Activated CD4-positive, CD25-positive, alpha-beta regulatory T cell treated with anti-CD3 and anti-CD28 coated beads, Interleukin-2, amount 50 U/mL, for 24 hours (primary cell): ENCODE data around the gene CEP170B.

Experiments used
- ATAC-seq, 2 donors: fragments of 150-1000 bp; cut with Tn5 transposase; one replicate each; pipeline ENCODE4 v1.10.0; 2021; ENCODE audit warnings: mild to moderate bottlenecking in 1 of 2, moderate library complexity in 1 of 2

Gene CEP170B

DNA sequence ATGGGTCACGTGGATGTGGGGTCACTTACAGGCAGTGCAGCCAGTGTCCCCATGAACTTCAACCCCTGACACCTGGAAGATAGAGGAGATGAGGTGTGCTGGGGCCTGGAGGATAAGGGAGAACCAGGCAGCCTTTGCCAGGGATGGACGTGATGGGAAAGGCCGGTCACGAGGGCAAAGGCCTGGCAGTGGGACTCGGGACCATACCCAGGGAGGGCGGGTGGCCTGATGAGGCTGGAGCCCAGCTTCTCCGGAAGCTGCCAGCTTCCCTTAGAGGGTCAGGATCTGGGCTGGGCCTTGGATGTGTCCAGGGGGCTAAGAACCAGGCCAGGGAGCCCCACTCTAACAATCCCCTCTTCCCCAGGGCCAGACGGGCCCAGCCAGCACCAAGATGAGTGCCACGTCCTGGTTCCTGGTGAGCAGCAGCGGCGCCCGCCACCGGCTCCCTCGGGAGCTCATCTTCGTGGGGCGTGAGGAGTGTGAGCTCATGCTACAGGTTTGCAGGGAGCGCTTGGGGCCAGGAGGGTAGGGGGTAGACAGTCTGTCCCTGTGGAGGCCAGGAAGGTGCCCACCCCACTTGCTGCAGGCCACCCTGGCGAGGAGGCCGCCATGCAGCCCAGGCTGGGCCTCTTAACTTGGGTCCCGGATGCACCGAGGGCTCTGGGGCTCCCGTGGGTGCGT is 3.1 kb downstream of the CEP170B start:
- ATAC-seq, result no peak

DNA sequence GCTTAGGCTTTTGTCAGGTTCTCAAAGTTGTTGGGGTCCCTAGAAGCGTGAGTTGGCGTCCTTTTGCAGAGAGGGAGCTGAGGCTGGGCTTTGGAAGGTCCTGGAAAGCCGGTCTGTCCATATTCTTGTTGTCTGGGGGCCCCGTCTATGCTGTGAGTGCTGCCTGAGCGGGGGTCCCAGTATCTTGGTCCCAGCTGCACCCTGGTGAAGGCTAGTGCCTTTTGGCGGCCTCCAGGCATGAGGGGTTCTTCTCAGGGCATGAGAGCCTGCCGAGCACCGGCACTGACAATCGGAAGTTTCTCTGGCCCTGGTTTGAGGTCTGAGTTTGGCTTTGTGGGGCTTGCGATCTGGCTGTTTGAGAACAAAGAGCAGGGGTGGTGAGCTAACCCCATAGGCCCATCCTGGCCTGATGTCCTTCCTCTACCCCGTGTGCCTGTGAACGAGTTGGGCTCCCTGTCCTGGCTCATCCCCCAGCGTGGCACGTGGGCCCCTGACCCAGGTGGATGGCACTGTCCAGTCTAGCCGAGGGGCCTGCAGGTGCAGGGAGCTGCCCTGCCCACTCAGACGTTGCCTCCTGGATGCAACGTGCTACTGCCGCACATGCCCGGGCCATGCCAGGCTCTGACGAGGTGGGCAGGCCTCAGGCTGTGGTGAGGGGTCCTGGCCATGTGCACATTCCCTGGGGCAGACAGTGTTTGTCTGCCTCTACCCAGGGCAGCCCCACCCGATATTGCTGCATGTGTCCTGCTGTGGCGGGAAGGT is 3.9 kb downstream of the CEP170B start:
- ATAC-seq, result no peak

DNA sequence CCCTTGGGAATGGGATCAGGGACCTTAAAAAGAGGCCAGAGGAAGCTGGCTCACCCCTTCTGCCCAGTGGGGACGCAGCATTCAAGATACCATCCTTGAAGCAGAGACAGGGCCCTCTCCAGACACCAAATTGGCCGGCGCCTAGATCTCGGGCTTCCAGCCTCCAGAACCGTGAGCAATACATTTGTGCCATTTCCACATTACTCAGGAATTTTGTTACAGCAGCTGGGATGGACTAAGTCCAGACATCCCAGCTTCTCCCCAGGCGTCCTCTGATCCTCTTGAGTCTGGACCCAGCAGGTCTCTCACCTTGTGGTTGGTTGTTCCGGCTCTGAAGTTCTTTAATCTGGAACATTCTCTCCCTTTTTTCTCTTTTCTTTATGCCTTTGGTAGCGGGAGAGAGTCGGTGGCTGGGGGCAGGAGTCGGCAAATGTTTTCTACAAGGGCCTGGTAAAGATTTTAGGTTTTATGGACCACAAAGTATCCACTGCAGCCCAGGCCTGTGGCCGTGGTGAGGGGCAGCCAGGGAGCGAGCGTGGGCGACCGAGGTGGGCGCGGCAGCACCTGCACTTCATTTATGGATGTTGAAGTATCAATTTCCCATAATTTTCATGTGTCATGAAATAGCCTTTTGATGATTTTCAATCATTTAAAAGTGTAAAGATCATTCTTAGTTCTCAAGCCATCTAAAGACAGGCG is 4.8 kb downstream of the CEP170B start:
- ATAC-seq, result no peak

DNA sequence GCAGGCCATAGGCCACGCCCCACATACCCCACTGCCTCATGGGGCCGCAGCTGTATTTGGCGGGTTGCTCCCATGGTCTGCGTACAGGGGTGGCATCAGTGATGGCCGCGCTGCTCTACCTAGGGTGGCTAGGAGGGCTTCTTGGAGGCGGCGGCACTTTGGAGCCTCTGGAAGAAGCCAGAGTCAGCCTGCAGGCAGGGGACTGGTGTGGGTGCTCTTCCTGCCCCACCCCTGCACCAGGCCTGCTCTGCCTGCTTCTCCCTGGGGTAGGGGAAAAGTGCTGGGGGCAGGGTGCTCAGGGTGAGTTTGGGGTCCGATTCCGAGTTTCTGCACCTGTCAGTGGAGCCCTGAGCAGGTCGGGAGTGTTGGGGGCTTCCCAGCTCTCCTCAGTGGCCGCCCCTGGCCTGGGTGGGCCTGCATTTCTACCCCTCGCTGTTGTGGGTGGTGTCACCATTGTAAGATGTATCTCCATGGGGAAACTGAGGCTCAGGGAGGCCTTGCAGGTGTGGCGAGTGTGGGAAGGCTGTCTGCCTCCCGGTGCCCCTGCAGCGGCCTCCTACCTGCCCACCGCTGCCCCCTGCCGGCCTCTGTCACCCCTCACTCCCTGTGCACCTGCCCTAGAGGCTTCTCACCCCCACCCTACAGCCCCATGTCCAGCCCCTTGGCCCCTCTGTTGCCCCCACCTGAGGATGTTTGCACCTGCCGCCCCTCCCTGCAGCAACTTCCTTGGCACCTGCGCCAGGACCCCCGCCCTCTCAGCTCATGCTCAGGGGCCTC is 5.5 kb downstream of the CEP170B start:
- ATAC-seq, result peak; percentile 50 to 62

DNA sequence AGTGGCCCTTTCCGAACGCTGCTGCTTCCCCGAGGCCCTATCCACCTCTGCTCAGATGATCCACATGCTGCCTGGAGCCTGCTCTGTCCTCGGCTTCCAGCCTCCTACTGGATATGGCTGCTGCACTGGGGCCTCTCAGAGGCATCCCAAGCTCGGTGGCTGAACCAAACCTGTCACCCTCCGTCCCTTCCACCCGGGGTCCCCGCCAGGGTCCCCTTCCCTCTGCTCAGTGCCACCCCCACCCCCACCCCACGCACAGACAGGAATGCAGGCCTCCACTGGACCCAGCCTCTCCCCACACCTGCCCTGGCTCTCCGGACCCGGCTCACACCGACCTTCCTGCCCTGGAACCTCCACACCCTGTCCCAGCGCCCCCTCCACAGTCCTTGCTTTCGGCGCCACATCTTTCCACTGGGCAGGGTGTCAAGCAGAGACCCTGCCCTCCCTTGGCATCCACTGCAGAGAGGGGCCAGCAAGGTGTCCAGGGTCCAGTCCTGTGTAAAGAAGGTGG is 6.1 kb downstream of the CEP170B start:
- ATAC-seq, result no peak

DNA sequence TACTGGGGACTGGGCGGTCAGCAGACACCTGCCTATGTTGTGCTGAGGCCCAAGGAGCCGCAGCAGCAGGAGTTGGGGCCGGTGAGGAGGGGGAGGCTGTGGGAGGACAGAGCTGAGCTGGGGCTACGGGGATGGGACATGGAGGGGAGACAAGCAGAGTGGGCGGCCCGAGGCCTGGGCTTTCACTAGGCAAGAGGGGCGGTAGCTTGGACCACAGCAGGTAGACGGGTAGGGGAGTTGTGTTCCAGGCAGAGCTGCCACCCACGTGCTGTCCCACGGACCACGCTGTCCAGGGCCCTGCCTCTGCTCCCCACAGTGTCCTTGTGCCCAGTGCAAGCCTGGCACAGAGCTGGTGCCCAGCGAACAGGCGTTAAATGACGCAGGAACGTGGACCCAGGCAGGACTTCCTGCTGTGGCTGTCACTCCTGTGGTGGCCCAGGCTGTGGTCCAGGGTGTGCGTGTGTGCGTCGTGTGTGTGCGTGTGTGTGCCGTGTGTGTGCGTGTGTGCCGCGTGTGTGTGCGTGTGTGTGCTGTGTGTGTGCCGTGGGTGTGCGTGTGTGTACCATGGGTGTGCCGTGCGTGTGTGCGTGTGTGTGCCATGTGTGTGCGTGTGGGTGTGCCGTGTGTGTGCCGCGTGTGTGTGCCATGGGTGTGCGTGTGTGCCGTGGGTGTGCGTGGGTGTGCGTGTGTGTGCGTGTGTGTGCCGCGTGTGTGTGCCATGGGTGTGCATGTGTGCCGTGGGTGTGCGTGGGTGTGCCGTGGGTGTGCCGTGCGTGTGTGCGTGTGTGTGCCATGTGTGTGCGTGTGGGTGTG is 6.8 kb downstream of the CEP170B start:
- no peak for ATAC-seq

DNA sequence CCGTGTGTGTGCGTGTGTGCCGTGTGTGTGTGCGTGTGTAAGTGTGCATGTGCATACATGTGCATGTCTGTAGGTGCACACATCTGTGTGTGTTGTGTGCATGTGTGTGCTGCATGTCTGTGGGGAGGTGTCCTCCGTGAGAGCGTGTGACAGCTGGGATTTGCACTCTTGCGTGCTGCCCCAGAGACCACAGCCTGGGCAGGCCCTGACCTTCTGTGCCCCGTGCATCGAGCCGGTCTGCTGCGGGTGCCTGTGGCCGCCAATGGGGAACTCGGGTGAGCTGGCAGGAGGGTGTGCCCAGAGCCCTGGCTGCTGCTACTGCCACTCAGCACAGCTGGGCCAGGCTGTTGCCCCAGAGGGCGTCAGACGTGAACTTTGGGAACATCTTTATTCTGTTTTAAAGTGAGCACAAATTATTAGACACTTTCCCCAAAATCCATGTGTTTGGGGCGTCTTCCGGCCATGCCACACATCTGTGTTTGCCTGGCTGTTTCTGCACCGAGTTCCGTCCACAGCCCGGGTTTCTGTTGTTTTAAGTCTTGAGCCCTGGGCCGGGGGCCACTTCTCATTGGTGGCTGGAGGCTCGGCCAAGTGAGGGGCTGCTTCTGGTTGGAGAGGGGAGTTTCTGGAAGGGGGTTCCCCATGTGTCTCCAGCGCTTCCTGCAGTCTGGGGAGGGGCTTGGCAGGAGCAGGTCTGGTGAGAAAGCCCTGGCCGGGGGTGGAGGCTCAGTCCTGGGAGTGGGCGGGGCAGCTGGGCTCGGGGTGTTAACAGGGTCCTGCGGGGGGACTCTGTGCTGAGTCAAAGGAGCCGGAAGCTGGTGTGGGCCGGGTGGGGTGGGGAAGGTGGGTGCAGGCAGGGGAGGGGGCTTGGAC is 7.6 kb downstream of the CEP170B start:
- ATAC-seq, result no peak

DNA sequence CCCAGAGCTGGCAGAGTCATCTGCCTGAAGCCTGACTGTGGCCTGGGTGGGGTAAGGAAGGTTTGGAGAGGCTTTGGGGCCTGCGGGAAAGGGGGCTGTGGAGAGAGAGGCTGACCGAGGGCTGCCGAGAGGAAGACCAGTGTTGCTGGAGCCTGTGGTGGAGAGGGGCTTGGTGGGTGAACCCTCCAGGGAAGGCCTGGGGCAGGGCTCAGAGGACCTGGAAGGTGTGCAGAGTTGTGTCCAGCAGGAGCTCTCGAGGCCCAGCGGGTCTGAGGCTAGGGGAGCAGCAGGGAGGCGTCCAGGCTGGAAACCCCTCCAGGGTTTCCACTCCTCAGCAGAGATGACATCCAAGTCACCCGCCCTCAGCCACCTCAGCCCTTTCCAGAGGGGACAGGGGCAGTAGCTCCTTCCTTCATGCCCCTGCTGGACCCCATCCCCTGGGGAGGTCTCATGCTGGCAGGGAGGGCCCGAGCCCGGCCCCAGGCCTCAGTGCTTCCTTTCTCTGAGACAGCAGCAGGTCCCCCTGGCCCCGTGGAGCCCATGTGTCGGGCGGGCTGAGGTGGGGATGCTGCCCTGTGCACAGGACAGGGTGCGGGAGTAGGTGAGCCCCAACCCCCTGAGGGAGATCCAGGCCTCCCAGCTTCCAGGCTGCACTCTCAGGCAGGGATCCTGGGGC is 8.4 kb downstream of the CEP170B start:
- no peak for ATAC-seq

DNA sequence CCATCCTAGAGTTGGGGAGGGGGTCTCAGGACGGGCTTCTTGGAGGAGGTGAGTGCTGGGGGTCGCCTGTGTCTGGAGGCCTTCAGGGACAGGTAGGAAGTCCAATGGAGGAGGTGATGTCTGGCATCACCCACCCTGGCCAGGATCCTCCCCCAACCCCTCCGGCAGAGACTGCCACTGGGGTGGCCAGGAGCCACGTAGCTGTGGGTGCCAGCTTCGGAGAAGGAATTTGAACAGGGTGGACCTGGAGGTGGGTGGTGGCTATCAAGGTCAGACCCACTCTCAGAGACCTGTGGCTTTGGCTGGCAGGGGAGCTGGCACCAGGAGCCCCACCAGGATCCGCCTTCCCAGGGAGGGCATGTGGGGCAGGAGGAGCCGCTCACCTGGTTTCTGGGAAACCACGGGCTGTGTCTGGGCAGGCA is 9.1 kb downstream of the CEP170B start:
- no peak for ATAC-seq

DNA sequence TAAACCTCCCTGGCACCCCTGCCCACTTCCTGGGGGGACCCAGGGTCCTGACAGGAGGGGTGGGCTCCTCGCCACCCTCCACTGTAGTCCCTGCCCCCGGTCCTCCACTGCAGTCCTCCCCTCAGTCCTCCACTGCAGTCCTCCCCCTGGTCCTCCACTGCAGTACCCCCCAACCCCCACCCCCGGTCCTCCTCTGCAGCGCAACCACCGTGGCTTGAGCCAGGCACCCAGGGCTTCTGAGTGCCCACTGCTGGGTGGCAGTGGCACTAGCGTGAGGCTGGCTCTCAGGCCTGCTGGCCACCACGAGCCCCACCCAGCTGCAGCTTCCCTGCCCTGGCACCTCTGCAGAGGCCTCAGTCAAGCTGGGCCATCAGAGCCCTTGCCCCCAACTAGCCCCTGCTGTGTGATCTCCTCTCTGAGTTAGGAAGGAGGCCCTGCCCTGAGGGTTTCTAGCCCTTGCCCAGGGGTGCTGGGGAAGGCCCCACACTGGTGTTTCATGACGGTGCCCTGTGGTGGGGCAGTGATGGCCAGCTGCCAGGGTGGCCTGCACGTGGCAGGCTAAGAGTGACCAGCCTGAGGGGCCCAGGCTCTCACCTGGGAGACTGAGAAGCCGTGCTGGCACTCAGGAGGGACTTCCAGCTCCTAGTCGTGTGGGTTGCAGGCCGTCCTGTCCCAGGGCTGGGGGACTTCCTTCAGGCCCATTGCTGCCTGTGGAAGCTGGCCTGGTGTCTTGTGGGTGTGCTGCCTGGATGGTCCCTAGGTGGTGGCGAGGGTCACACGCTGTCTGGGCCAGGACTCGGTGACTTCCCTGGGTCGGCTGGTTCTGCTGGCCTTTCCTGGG is 9.7 kb downstream of the CEP170B start:
- ATAC-seq, result no peak

DNA sequence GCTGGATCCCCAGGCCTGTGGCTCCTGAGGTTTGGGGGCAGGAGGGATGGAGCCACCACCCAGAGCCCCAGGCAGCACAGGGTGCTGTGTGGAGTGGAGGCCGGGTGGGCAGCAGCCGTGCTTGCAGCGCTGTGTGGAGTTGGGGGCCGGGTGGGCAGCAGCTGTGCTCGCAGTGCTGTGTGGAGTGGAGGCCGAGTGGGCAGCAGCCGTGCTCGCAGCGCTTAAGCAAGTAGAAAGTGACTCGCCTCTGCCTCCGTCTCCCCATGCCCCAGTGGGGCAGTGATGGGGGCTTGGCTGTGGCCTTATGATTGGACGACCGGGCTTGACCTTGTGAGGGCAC is 10.3 kb downstream of the CEP170B start:
- ATAC-seq, result no peak

DNA sequence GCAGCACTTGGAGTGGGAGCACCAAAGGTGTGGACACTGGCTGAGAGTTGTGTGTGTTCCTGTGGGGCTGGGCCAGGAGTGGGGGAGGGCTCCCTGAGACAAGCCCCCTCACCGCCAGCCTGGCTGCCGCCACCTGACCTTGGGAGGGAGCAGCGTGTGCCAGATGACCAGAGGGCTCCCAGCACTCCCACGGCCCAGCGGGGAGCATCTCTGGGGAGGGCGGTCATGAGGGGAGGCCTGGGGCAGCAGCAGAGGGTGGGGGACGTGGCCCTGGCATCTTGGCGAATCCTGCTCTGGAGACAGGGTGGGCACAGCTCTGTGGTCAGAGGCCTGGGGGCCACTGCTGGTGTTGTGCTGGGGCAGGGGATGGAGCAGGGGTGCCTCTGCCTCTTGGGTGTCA is 10.7 kb downstream of the CEP170B start:
- ATAC-seq, result no peak

DNA sequence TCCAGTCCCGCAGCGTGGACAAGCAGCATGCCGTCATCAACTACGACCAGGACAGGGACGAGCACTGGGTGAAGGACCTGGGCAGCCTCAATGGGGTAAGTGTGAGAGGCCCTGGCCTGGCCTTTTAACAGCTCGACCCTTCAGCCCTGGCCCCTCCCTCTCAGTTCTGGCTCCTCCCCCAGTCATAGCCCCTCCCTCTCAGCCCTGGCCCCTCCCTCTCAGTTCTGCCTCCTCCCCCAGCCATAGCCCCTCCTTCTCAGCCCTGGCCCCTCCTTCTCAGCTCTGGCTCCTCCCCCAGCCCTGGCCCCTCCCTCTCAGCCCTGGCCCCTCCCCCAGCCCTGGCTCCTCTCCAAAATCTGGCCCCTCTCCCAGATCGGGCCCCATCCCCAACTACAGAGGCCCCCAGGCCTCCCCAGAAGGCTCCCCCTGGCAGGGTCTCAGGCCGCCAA is 11.2 kb downstream of the CEP170B start:
- ATAC-seq, result peak; percentile 60 to 63

DNA sequence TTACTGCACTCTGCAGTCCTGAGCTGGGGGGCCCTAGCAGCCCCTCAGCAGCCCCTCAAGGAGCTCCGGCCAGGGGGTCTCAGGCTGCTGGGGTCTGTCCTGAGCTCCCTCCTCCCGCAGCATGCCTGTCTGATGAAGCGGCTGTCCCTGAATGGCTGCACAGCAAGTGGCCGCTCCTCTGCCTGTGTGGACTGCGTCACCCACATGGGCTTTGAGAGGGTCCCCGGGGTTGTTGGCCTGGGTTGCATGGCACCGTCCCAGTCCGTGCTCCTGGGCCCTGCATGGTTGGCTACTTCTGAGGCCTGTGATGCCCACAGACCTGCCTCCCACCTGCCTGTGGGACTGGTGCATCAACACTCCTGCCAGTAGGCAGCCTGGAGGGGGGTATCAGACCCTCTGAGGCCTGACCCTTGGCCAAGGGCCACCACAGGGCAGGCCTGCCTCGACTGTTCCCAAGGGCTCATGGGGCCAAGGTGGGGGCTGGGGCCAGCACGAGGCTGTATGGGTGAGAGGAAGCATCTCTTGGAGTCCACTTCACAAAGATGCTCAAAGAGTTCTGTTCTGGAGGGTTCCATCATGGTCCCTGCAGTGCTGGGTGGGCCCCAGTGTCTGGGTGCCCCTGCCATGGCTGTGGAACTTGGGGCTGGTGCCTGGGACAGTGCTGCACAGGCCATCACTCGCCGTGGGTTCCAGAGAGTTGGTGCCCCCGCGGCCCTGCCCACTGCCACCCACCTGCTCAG is 12.2 kb downstream of the CEP170B start:
- ATAC-seq, result no peak

DNA sequence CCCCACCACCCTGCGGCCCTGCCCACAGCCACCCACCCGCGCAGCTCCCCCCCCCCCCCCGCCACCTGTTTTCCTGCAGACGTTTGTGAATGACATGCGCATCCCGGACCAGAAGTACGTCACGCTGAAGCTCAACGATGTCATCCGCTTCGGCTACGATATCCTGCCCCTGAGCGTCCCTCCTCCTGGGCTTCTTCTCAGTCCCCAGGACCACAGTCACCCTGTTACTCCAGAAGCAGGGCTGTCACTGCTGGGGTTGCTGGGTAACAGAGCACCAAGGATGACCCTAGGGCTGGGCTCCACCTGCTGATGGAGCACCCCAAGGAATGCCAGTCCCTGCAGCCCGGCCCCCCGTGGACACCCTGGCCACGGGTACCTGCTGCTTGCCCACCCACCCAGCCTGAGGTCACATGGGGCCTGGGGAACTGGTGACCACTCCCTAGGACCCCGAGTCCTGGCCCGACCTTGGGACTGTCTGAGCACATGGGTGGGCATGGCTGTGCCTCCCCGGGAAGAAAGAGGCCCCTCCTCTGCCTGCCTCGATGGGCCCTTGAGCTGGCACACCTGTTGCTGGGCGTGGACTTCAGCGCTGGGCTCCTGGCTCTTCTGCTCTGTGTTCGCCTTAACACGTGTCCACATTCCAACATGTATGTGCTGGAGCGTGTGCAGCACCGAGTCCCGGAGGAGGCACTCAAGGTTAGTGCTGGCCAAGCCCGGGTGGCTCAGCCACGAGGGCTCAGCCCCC is 12.9 kb downstream of the CEP170B start:
- no peak for ATAC-seq

DNA sequence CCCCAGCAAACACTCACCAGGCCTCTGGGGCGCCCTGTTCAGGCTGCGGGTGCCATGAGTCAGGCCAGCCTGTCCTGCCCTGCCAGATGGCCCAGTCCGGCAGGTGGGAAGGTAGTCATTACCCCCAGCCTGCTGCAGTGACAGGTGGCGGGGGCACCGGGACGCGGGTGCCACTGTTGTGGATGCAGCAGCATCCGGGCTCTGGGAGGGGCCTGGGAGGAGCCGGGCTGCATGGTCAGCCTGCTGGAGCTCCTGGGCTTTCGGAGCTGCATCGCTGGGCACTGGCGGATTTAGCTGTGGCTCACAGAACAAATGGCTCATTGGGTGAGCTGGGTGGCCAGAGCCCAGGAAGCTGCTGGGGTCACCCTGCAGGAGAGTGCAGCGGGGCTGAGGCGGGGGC is 13.5 kb downstream of the CEP170B start:
- ATAC-seq, result no peak

DNA sequence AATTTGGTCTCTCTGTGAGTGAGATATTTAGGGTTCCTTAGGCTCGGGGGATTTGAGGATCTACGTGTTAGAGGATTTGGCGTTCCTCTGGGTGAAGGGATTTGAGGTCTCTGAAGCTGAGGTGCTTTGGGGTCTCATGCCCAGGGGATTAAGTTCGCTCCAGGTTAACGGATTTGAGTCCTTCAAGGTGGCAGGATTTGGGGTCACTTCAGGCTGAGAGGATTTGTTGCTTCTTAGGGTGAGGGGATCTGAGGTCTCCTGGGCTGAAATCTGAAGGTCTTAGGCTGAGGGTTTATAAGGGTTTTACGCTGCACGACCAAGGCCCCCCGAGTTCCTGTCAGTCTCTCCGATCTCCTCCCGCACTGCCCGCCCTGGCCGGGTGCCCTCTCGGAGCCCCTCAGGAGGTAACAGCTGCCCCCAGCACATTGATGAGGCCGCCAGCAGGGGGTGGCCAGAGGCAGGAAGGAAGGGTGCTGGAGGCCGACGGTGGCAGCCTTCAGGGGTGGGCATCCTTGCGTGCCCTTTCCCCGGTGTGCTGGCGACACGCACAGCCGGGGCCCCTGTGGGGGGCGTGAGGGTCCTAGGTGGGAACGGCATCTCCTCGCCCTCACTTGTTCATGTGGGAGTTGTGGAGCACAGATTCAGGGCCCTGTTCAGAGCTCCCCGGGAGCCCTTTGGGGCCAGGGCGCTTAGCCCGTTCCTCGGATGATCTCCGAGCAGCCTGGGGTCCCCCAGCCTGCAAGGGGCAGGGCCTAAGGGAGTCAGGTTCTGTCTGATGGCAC is 14.3 kb downstream of the CEP170B start:
- no peak for ATAC-seq
